ENCODE measurements around the gene HK2.
A peak's percentile ranks its signal among the peaks of the same experiment; 100 is the strongest.
"Not testable (repeated sequence)": the region's sequence is repeated elsewhere in the genome, so short reads cannot be mapped to it uniquely, and the experiment has no call there.

The HK2 gene

GRCh38 chr2:74877376-74877775 lies 43.4 kb downstream of the HK2 start:
- no peak for DNase-seq (ENCODE audit: low spot score)

GRCh38 chr2:74877781-74878433 lies 44.0 kb downstream of the HK2 start:
- no peak for DNase-seq (ENCODE audit: low spot score)

- DNase-seq (ENCODE audit: low spot score) = no peak
Measured at GRCh38 chr2:74878551-74878950, 44.6 kb downstream of the HK2 start.

- DNase-seq (ENCODE audit: low spot score) = no peak
Measured at GRCh38 chr2:74880054-74880728, 46.3 kb downstream of the HK2 start.

GRCh38 chr2:74881176-74881575 lies 47.2 kb downstream of the HK2 start:
- DNase-seq (ENCODE audit: low spot score) = no peak

GRCh38 chr2:74881626-74882298 lies 47.8 kb downstream of the HK2 start:
- no peak for DNase-seq (ENCODE audit: low spot score)

GRCh38 chr2:74882299-74882687 lies 48.4 kb downstream of the HK2 start:
- DNase-seq (ENCODE audit: low spot score) = no peak

GRCh38 chr2:74883011-74883410 lies 49.1 kb downstream of the HK2 start:
- no peak for DNase-seq (ENCODE audit: low spot score)

- no peak for DNase-seq (ENCODE audit: low spot score)
Measured at GRCh38 chr2:74884118-74884762, 50.3 kb downstream of the HK2 start.

GRCh38 chr2:74884866-74885265 lies 50.9 kb downstream of the HK2 start:
- no peak for DNase-seq (ENCODE audit: low spot score)

- DNase-seq (ENCODE audit: low spot score) = no peak
Measured at GRCh38 chr2:74886251-74886650, 52.3 kb downstream of the HK2 start.

- DNase-seq (ENCODE audit: low spot score) = no peak
Measured at GRCh38 chr2:74886811-74887210, 52.9 kb downstream of the HK2 start.

- DNase-seq (ENCODE audit: low spot score) = peak; percentile 60
Measured at GRCh38 chr2:74887445-74887951, 53.6 kb downstream of the HK2 start.

GRCh38 chr2:74887960-74888700 lies 54.2 kb downstream of the HK2 start:
- peak; percentile 54 for DNase-seq (ENCODE audit: low spot score)

GRCh38 chr2:74889159-74889558 lies 55.2 kb downstream of the HK2 start:
- no peak for DNase-seq (ENCODE audit: low spot score)

- no peak for DNase-seq (ENCODE audit: low spot score)
Measured at GRCh38 chr2:74890711-74891110, 56.8 kb downstream of the HK2 start.

GRCh38 chr2:74891136-74891764 lies 57.3 kb downstream of the HK2 start:
- DNase-seq (ENCODE audit: low spot score) = no peak

GRCh38 chr2:74891816-74892215 lies 57.9 kb downstream of the HK2 start:
- not testable (repeated sequence) for DNase-seq (ENCODE audit: low spot score)

- DNase-seq (ENCODE audit: low spot score) = no peak
Measured at GRCh38 chr2:74892609-74893008, 58.7 kb downstream of the HK2 start.

GRCh38 chr2:74893332-74893731 lies 59.4 kb downstream of the HK2 start:
- peak; percentile 58 for DNase-seq (ENCODE audit: low spot score)

GRCh38 chr2:74894272-74894981 lies 60.5 kb downstream of the HK2 start:
- DNase-seq (ENCODE audit: low spot score) = peak; percentile 65
